Activated CD4-positive, alpha-beta T cell treated with anti-CD3 and anti-CD28 coated beads for 1 hour (primary cell): ENCODE measurements around the gene GOLGA1.

Experiments
- DNase-seq: peaks from one replicate; pipeline ENCODE4 v3.0.0-alpha.2; 2020

GOLGA1 gene

GRCh38 chr9:124880501-124880900 lies 60.4 kb downstream of the GOLGA1 start:
- DNase-seq: no peak

GRCh38 chr9:124879226-124879625 lies 61.7 kb downstream of the GOLGA1 start:
- no peak for DNase-seq

- DNase-seq: no peak
Measured at GRCh38 chr9:124878518-124878917, 62.4 kb downstream of the GOLGA1 start.

- DNase-seq: no peak
Measured at GRCh38 chr9:124878021-124878420, 62.9 kb downstream of the GOLGA1 start.

GRCh38 chr9:124877021-124877782 lies 63.7 kb downstream of the GOLGA1 start:
- no peak for DNase-seq

- no peak for DNase-seq
Measured at GRCh38 chr9:124875501-124875900, 65.4 kb downstream of the GOLGA1 start.

- no peak for DNase-seq
Measured at GRCh38 chr9:124873664-124874063, 67.2 kb downstream of the GOLGA1 start.

GRCh38 chr9:124871156-124871561 lies 69.7 kb downstream of the GOLGA1 start:
- DNase-seq: no peak

GRCh38 chr9:124870723-124871122 lies 70.2 kb downstream of the GOLGA1 start:
- DNase-seq: no peak

- DNase-seq: peak; percentile 62
Measured at GRCh38 chr9:124869986-124870560, 70.8 kb downstream of the GOLGA1 start.

- DNase-seq: peak; percentile 23
Measured at GRCh38 chr9:124869466-124869985, 71.4 kb downstream of the GOLGA1 start.

- DNase-seq: peak; percentile 87
Measured at GRCh38 chr9:124868511-124869465, 72.1 kb downstream of the GOLGA1 start.

GRCh38 chr9:124863371-124863871 lies 77.5 kb downstream of the GOLGA1 start:
- DNase-seq: no peak

- DNase-seq: peak; percentile 92
Measured at GRCh38 chr9:124861342-124862229, 79.3 kb downstream of the GOLGA1 start, which contains the start of the genes ARPC5L and RPL35. ARPC5L (plus strand) TSS chr9:124862130; CDS start chr9:124869291, 7,161 bp downstream. RPL35 (minus strand) TSS chr9:124861957; CDS start chr9:124861912, 45 bp downstream.

GRCh38 chr9:124860582-124861341 lies 80.1 kb downstream of the GOLGA1 start:
- DNase-seq: no peak

GRCh38 chr9:124859803-124860581 lies 80.9 kb downstream of the GOLGA1 start:
- no peak for DNase-seq

GRCh38 chr9:124858330-124859046 lies 82.4 kb downstream of the GOLGA1 start:
- no peak for DNase-seq

- DNase-seq: no peak
Measured at GRCh38 chr9:124857533-124858162, 83.2 kb downstream of the GOLGA1 start.
